ENCODE results near the gene KCNMA1.

KCNMA1 gene

GRCh38 chr10:77120666-77121376 is 516.8 kb downstream of the KCNMA1 start:
- H3K9ac ChIP-seq (ENCODE audit: low read length): no peak overlapping the region
- H3K23ac ChIP-seq (ENCODE audit: low read length in 2 of 2): no peak overlapping the region
- H3K14ac ChIP-seq (ENCODE audit: low read length in 2 of 2): no peak overlapping the region
- no peak overlapping the region for H3K27ac ChIP-seq (ENCODE audit: low read length, poor library complexity, severe bottlenecking)
- DNase-seq: no peak
- peaks cover 1% of the 10 kb centered on the region for H3K4me1 ChIP-seq (ENCODE audit: control insufficient read depth, insufficient read depth, low read depth, low read length)
- H3K18ac ChIP-seq (ENCODE audit: low read depth in 1 of 2, low read length in 2 of 2): no peak overlapping the region
- no peak overlapping the region for H2BK5ac ChIP-seq (ENCODE audit: low read depth, low read length, poor library complexity, severe bottlenecking)
- H3K9me3 ChIP-seq (ENCODE audit: control insufficient read depth, low read length): no peaks in the 10 kb centered on the region
- H4K91ac ChIP-seq (ENCODE audit: low read length): no peak overlapping the region
- 84% methylated on average over 4 of the region's 4 CpGs for WGBS
- H4K8ac ChIP-seq (ENCODE audit: low read length): no peak overlapping the region
- H2BK15ac ChIP-seq (ENCODE audit: low read depth, poor library complexity, severe bottlenecking): no peak overlapping the region
- no peak overlapping the region for H2AK5ac ChIP-seq (ENCODE audit: low read length, severe bottlenecking)
- H3K4me2 ChIP-seq (ENCODE audit: low read length, poor library complexity, severe bottlenecking): no peak overlapping the region
- H3K27me3 ChIP-seq (ENCODE audit: control insufficient read depth in 1 of 2, insufficient read depth in 1 of 2, low read length in 2 of 2): no peaks in the 10 kb centered on the region
- peaks cover 6% of the 10 kb centered on the region for H3K79me1 ChIP-seq (replicated peaks; ENCODE audit: low read length, poor library complexity, severe bottlenecking)
- no peak overlapping the region for H2BK120ac ChIP-seq (ENCODE audit: low read depth, low read length)
- H2BK12ac ChIP-seq (ENCODE audit: low read length in 2 of 2): no peak overlapping the region
- no peak overlapping the region for H2AFZ ChIP-seq (ENCODE audit: low read depth, low read length)
- no peak overlapping the region for H3K4me3 ChIP-seq (ENCODE audit: insufficient read depth in 1 of 2, low read depth in 1 of 2, low read length in 2 of 2)
- H3K36me3 ChIP-seq (ENCODE audit: control insufficient read depth in 1 of 2, insufficient read depth in 2 of 2, low read depth in 1 of 2, low read length in 2 of 2): no peaks in the 10 kb centered on the region
- no peak overlapping the region for H3K4ac ChIP-seq (ENCODE audit: low read depth in 1 of 2, low read length in 2 of 2)

- Histone ChIP-seq H2BK15ac (ENCODE audit: low read depth, poor library complexity, severe bottlenecking) (no peak overlapping the region), H3K79me1 (replicated peaks; ENCODE audit: low read length, poor library complexity, severe bottlenecking) (peaks cover under 1% of the 10 kb centered on the region), H3K18ac (ENCODE audit: low read depth in 1 of 2, low read length in 2 of 2) (no peak overlapping the region), H4K91ac (ENCODE audit: low read length) (no peak overlapping the region), H3K27me3 (ENCODE audit: control insufficient read depth in 1 of 2, insufficient read depth in 1 of 2, low read length in 2 of 2) (no peaks in the 10 kb centered on the region), H3K9me3 (ENCODE audit: control insufficient read depth, low read length) (no peaks in the 10 kb centered on the region), H3K23ac (ENCODE audit: low read length in 2 of 2) (no peak overlapping the region), H3K4ac (ENCODE audit: low read depth in 1 of 2, low read length in 2 of 2) (no peak overlapping the region), H2AFZ (ENCODE audit: low read depth, low read length) (no peak overlapping the region), H3K27ac (ENCODE audit: low read length, poor library complexity, severe bottlenecking) (no peak overlapping the region), H3K9ac (ENCODE audit: low read length) (no peak overlapping the region), H3K36me3 (ENCODE audit: control insufficient read depth in 1 of 2, insufficient read depth in 2 of 2, low read depth in 1 of 2, low read length in 2 of 2) (no peaks in the 10 kb centered on the region), H2BK120ac (ENCODE audit: low read depth, low read length) (no peak overlapping the region), H3K4me2 (ENCODE audit: low read length, poor library complexity, severe bottlenecking) (no peak overlapping the region), H2AK5ac (ENCODE audit: low read length, severe bottlenecking) (no peak overlapping the region), H2BK5ac (ENCODE audit: low read depth, low read length, poor library complexity, severe bottlenecking) (no peak overlapping the region), H3K14ac (ENCODE audit: low read length in 2 of 2) (no peak overlapping the region), H4K8ac (ENCODE audit: low read length) (no peak overlapping the region), H3K4me1 (ENCODE audit: control insufficient read depth, insufficient read depth, low read depth, low read length) (peaks cover 1% of the 10 kb centered on the region), H3K4me3 (ENCODE audit: insufficient read depth in 1 of 2, low read depth in 1 of 2, low read length in 2 of 2) (no peak overlapping the region), H2BK12ac (ENCODE audit: low read length in 2 of 2) (no peak overlapping the region)
- WGBS: 68% methylated on average over 4 of the region's 4 CpGs
- DNase-seq: no peak
Observed at GRCh38 chr10:77120012-77120411, 517.6 kb downstream of the KCNMA1 start.

DNA sequence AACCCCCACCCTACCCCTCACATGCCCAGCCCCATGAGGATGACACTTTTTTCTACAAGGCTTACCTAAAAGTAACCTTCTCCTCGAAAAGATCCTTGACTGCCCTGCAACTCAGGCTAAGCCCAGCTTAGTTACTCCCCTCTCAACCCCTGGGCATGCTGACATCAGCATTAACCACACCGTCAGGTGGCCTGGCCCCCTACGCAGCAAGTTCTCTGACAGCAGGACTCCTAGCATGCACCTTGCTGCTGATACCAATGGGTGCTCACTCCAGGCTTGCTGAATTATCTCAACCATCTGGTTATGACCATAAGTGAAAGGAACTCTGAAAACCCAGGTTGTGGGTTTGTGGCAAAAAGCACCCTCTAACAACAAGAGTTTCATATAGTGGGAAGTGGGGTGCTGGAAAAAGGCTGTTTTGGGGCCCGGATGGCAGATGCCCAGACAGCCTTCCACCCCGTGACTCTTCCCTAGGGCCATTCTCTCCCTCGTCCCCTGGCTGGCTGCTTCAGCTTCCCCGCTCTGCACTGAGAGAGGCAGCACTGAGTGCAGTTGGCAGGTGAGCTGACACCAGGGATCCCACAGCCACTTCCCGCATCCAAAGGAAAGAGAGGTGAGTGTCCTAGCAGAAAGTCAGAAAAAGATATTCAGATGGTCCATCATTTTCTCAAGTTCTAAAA is 518.9 kb downstream of the KCNMA1 start:
- Histone ChIP-seq H3K79me1 (replicated peaks; ENCODE audit: low read length, poor library complexity, severe bottlenecking) (no peaks in the 10 kb centered on the region), H3K14ac (ENCODE audit: low read length in 2 of 2) (no peak overlapping the region), H3K36me3 (ENCODE audit: control insufficient read depth in 1 of 2, insufficient read depth in 2 of 2, low read depth in 1 of 2, low read length in 2 of 2) (no peaks in the 10 kb centered on the region), H2BK120ac (ENCODE audit: low read depth, low read length) (no peak overlapping the region), H3K18ac (ENCODE audit: low read depth in 1 of 2, low read length in 2 of 2) (no peak overlapping the region), H4K91ac (ENCODE audit: low read length) (no peak overlapping the region), H2BK15ac (ENCODE audit: low read depth, poor library complexity, severe bottlenecking) (no peak overlapping the region), H4K8ac (ENCODE audit: low read length) (no peak overlapping the region), H3K9ac (ENCODE audit: low read length) (no peak overlapping the region), H3K4me3 (ENCODE audit: insufficient read depth in 1 of 2, low read depth in 1 of 2, low read length in 2 of 2) (no peak overlapping the region), H3K27ac (ENCODE audit: low read length, poor library complexity, severe bottlenecking) (no peak overlapping the region), H2BK5ac (ENCODE audit: low read depth, low read length, poor library complexity, severe bottlenecking) (no peak overlapping the region), H2BK12ac (ENCODE audit: low read length in 2 of 2) (no peak overlapping the region), H2AK5ac (ENCODE audit: low read length, severe bottlenecking) (no peak overlapping the region), H3K9me3 (ENCODE audit: control insufficient read depth, low read length) (no peaks in the 10 kb centered on the region), H3K4me2 (ENCODE audit: low read length, poor library complexity, severe bottlenecking) (no peak overlapping the region), H3K27me3 (ENCODE audit: control insufficient read depth in 1 of 2, insufficient read depth in 1 of 2, low read length in 2 of 2) (no peaks in the 10 kb centered on the region), H3K4ac (ENCODE audit: low read depth in 1 of 2, low read length in 2 of 2) (no peak overlapping the region), H2AFZ (ENCODE audit: low read depth, low read length) (no peak overlapping the region), H3K4me1 (ENCODE audit: control insufficient read depth, insufficient read depth, low read depth, low read length) (peaks cover 1% of the 10 kb centered on the region), H3K23ac (ENCODE audit: low read length in 2 of 2) (no peak overlapping the region)
- WGBS: 96% methylated on average over 8 of the region's 8 CpGs
- no peak for DNase-seq

- Histone ChIP-seq H3K18ac (ENCODE audit: low read depth in 1 of 2, low read length in 2 of 2) (no peak overlapping the region), H3K4ac (ENCODE audit: low read depth in 1 of 2, low read length in 2 of 2) (no peak overlapping the region), H3K4me1 (ENCODE audit: control insufficient read depth, insufficient read depth, low read depth, low read length) (peaks cover 1% of the 10 kb centered on the region), H4K8ac (ENCODE audit: low read length) (no peak overlapping the region), H2BK5ac (ENCODE audit: low read depth, low read length, poor library complexity, severe bottlenecking) (no peak overlapping the region), H2BK15ac (ENCODE audit: low read depth, poor library complexity, severe bottlenecking) (no peak overlapping the region), H3K4me2 (ENCODE audit: low read length, poor library complexity, severe bottlenecking) (no peak overlapping the region), H3K9me3 (ENCODE audit: control insufficient read depth, low read length) (no peaks in the 10 kb centered on the region), H2AK5ac (ENCODE audit: low read length, severe bottlenecking) (no peak overlapping the region), H3K27ac (ENCODE audit: low read length, poor library complexity, severe bottlenecking) (no peak overlapping the region), H3K9ac (ENCODE audit: low read length) (no peak overlapping the region), H3K27me3 (ENCODE audit: control insufficient read depth in 1 of 2, insufficient read depth in 1 of 2, low read length in 2 of 2) (no peaks in the 10 kb centered on the region), H3K36me3 (ENCODE audit: control insufficient read depth in 1 of 2, insufficient read depth in 2 of 2, low read depth in 1 of 2, low read length in 2 of 2) (no peaks in the 10 kb centered on the region), H3K14ac (ENCODE audit: low read length in 2 of 2) (no peak overlapping the region), H3K4me3 (ENCODE audit: insufficient read depth in 1 of 2, low read depth in 1 of 2, low read length in 2 of 2) (no peak overlapping the region), H4K91ac (ENCODE audit: low read length) (no peak overlapping the region), H2BK12ac (ENCODE audit: low read length in 2 of 2) (no peak overlapping the region), H2BK120ac (ENCODE audit: low read depth, low read length) (no peak overlapping the region), H3K79me1 (replicated peaks; ENCODE audit: low read length, poor library complexity, severe bottlenecking) (no peaks in the 10 kb centered on the region), H3K23ac (ENCODE audit: low read length in 2 of 2) (no peak overlapping the region), H2AFZ (ENCODE audit: low read depth, low read length) (no peak overlapping the region)
- DNase-seq: no peak
- WGBS: 97% methylated on average over 1 of the region's 2 CpGs
Observed at GRCh38 chr10:77117501-77117900, 520.1 kb downstream of the KCNMA1 start.

Measured in mesenchymal stem cell (in vitro differentiated cells and primary cell).